Thyroid gland (tissue), 4 donors: ENCODE results near the gene SLC16A2.
A peak's percentile ranks its signal among the peaks of the same experiment; 100 is the strongest.

ENCODE experiments used
- POLR2A ChIP-seq, 2 donors: fragments of 450-650 bp; IDR thresholded peaks; one replicate each; pipeline ENCODE4 v1.6.1; 2017; ENCODE audit warnings: antibody characterized with exemption in 2 of 2, mild to moderate bottlenecking in 2 of 2, moderate library complexity in 1 of 2
- TF ChIP-seq, protein P1 (sequence below), 6 experiments: fragments of 200-600 bp in 3 of 6; fragments of 450-650 bp in 3 of 6; sonication (generic) in 3 of 6; IDR thresholded peaks; one replicate each; pipeline ENCODE4 v1.5.1; 2016 to 2019; ENCODE audit warnings: antibody characterized with exemption in 6 of 6, mild to moderate bottlenecking in 2 of 6, inconsistent platforms in 1 of 6, moderate library complexity in 1 of 6

DNA sequence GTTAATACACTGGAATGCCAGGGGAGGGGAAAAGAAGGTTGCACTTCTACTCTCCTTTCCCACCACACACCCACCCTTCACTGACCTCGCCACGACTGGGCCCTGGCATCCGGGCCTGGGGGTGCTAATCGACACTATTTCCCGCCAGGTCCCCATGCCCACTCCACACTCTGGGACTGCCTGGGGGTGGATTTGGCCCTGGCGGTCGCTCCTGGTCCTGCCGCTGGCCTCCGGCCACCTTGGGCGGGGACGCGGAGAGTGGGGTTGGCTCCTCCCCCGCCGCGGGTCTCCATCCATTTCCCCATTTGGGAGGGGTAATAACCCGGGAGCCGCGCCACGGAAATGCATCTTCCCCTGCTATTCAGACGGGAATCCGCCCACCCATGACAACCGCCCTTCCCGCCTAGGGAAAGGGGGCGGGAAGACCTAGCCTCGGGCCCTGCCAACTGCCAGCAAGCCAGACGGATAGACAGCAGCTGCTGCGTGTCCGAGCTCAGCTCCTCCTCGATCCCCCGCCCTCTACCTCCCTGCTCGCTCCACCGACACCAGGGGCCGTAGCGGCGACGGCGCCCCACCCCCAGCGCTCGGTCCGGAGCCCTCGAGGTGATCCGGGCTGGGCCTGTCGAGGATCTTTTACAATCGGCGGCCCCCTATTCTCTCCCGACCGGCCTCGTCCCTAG, 115.0 kb downstream of the SLC16A2 start:
- TF ChIP-seq, protein P1, sequence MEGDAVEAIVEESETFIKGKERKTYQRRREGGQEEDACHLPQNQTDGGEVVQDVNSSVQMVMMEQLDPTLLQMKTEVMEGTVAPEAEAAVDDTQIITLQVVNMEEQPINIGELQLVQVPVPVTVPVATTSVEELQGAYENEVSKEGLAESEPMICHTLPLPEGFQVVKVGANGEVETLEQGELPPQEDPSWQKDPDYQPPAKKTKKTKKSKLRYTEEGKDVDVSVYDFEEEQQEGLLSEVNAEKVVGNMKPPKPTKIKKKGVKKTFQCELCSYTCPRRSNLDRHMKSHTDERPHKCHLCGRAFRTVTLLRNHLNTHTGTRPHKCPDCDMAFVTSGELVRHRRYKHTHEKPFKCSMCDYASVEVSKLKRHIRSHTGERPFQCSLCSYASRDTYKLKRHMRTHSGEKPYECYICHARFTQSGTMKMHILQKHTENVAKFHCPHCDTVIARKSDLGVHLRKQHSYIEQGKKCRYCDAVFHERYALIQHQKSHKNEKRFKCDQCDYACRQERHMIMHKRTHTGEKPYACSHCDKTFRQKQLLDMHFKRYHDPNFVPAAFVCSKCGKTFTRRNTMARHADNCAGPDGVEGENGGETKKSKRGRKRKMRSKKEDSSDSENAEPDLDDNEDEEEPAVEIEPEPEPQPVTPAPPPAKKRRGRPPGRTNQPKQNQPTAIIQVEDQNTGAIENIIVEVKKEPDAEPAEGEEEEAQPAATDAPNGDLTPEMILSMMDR (IDR thresholded peaks at IDR 0.05) = peak; percentile 12 to 51 (median 44)
- TF ChIP-seq POLR2A (IDR thresholded peaks at IDR 0.05) = peak in 1 of 2 donors; percentile 56
